Thymus (tissue), 11 donors: ENCODE measurements around the gene AKR7A3. TPM values are rescaled to one million over a fixed set of nuclear protein-coding genes. Genes with fewer than 3 reads are reported as not detected.

Experiments used
- DNase-seq, 9 donors: peaks; one replicate each; pipeline ENCODE4 v3.0.0-alpha.2; 2013; ENCODE audit warnings: low spot score in 9 of 9, low read depth in 6 of 9, missing footprints in 1 of 9
- H3K27ac ChIP-seq, 2 donors: one replicate each; pipeline ENCODE4 v1.5.1; 2013; ENCODE audit warnings: control low read depth in 1 of 2, low read depth in 1 of 2, low read length in 1 of 2, mild to moderate bottlenecking in 1 of 2, moderate library complexity in 1 of 2
- H3K27me3 ChIP-seq, 2 donors: one replicate each; pipeline ENCODE4 v1.5.1; 2013; ENCODE audit warnings: low read length in 1 of 2; ENCODE audit not compliant: control insufficient read depth in 2 of 2, insufficient read depth in 1 of 2
- H3K36me3 ChIP-seq, 2 donors: one replicate each; pipeline ENCODE4 v1.5.1; 2013; ENCODE audit warnings: low read length in 1 of 2, mild to moderate bottlenecking in 1 of 2, moderate library complexity in 1 of 2; ENCODE audit not compliant: control insufficient read depth in 2 of 2, insufficient read depth in 2 of 2
- H3K4me1 ChIP-seq, 2 donors: one replicate each; pipeline ENCODE4 v1.5.1; 2013; ENCODE audit warnings: low read length in 2 of 2; ENCODE audit not compliant: control insufficient read depth in 2 of 2, insufficient read depth in 2 of 2
- H3K4me3 ChIP-seq, 2 donors: one replicate each; pipeline ENCODE4 v1.5.1; 2013; ENCODE audit warnings: low read length in 2 of 2, control low read depth in 1 of 2, mild to moderate bottlenecking in 1 of 2
- H3K9me3 ChIP-seq, 2 donors: one replicate each; pipeline ENCODE4 v1.5.1; 2013; ENCODE audit warnings: low read length in 1 of 2, mild to moderate bottlenecking in 1 of 2; ENCODE audit not compliant: control insufficient read depth in 2 of 2, insufficient read depth in 1 of 2
- WGBS: extraction: QIAGEN DNeasy Blood & Tissue Kit; methylation state at CpG from one replicate; pipeline ENCODE4 v1.1.7; 2013; 5-methylcytosine and 5-hydroxymethylcytosine counted together
- polyA plus RNA-seq: library from polyadenylated mRNA; stranded (reverse); fragments of 200-250 nt; gene quantifications from one replicate; pipeline ENCODE4 v1.2.3, GENCODE V29; 2013
- total RNA-seq: library from RNA; stranded (reverse); fragments of 120-200 nt; gene quantifications from one replicate; pipeline ENCODE4 v1.2.4, GENCODE V29; 2013
- donor health status: healthy.

The AKR7A3 gene
- total and polyA plus RNA-seq, 2 donors: 0.57 to 2.1 TPM

DNA sequence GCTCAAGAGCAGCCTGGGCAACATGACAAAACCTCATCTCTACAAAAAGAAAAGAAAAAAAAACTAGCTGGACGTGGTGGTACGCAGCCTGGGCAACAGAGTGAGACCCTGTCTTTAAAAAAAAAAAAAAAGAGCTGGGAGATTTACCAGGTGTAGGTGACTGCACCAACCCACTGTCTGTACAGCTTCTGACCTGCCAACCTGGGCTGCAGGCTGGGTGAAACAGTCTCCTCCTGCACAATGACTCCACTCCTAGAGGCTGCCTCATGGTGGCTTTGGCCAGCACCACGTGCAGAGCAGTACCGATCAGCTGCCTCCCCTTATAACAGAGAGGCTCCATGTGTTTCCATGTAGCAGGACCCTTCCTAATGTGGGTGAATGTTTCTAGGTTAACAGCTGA, 33.3 kb downstream of the AKR7A3 start:
- no peak for DNase-seq
- no peak overlapping the region for H3K4me3 ChIP-seq
- WGBS: 98% methylated on average over 4 of the region's 4 CpGs
- peaks cover 18 to 26% of the 10 kb centered on the region in 2 donors for H3K4me1 ChIP-seq
- H3K27me3 ChIP-seq: no peaks in the 10 kb centered on the region
- peaks cover 42 to 44% of the 10 kb centered on the region in 2 donors for H3K36me3 ChIP-seq
- no peaks in the 10 kb centered on the region for H3K9me3 ChIP-seq
- no peak overlapping the region for H3K27ac ChIP-seq

DNA sequence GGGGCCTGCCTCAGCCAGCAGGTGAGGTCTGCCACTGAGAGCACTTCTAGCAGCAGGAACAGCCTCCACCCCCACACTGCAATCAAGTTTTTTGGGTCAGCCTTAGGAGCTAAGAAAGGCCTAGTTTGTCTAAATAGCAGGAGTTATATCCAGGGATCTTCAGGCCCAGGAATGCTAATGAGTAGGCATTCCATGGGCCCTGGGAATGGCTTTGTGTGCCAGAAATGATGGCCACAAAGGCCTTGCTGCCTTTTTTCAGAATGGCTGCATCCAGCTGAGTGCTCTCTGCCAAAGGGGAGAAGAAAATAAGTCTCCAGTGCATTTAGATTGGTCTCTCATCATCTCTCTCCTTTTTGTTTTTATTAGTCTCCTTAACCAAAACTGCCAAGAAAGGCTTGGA, 34.2 kb downstream of the AKR7A3 start:
- Histone ChIP-seq H3K9me3 (no peaks in the 10 kb centered on the region), H3K4me1 (peaks cover 18 to 26% of the 10 kb centered on the region in 2 donors), H3K27me3 (no peaks in the 10 kb centered on the region), H3K36me3 (peaks cover 38 to 41% of the 10 kb centered on the region in 2 donors), H3K27ac (no peak overlapping the region), H3K4me3 (no peak overlapping the region)
- DNase-seq: no peak

DNA sequence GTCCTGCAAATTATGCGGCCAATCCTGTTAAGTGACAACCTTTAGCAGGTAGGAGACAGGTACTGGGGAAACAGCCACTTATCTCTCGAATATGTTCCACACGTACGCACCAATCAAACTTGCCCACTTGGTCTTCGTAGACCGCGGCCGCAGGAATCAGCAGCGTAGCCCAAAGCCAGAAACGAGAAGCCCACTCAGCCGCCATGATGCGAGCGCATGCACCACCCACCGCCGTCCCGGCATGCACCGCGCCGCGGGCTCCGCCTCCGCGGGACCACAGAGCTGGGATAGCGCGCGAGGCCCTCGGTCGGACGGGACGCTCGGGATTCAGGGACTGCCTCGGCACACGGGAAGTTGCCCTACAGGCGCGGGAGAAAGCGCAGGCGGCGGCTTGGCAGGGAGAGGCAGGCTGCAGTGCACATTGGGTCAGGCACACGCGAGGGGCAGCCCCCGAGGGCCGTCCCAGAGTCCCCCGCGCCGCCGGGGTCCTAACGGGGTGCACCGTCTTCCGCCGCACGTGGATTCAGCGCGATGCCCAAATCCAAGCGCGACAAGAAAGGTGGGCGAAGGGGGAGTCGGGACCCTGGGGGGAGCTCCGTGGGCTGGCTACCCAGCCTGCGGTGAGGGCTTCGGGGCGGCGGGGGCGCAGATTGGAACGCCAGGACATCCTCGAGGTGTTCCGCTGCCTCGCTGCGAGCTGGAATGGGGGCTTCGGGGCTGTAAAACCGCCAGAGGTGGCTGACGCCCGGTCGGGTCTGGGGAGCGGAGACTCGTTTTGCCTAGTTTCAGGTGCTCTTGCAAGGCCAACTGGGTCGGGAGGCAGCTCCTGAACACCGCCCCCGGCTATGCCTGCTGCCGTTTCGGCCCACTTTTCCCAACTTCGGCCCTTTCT, 37.0 kb downstream of the AKR7A3 start, which contains the start of the genes EMC1 and MRTO4:
TSS of gene EMC1 (minus strand) at position 220 of the 892 bp plus-strand sequence. CDS start at position 205, 15 bp downstream.
TSS of gene MRTO4 (plus strand) at position 501 of the 892 bp plus-strand sequence. CDS start at position 532, 31 bp downstream.
- WGBS: under 1% methylated on average over 81 of the region's 81 CpGs
- Histone ChIP-seq H3K4me1 (peaks cover 18 to 26% of the 10 kb centered on the region in 2 donors), H3K36me3 (peaks cover 10 to 14% of the 10 kb centered on the region in 2 donors), H3K9me3 (no peaks in the 10 kb centered on the region), H3K27me3 (no peaks in the 10 kb centered on the region), H3K27ac (peak within 1 kb of the TSS; percentile 92 to 95), H3K4me3 (peak within 1 kb of the TSS; percentile 63 to 76)
- peak; percentile 67 to 94 (median 86) for DNase-seq

DNA sequence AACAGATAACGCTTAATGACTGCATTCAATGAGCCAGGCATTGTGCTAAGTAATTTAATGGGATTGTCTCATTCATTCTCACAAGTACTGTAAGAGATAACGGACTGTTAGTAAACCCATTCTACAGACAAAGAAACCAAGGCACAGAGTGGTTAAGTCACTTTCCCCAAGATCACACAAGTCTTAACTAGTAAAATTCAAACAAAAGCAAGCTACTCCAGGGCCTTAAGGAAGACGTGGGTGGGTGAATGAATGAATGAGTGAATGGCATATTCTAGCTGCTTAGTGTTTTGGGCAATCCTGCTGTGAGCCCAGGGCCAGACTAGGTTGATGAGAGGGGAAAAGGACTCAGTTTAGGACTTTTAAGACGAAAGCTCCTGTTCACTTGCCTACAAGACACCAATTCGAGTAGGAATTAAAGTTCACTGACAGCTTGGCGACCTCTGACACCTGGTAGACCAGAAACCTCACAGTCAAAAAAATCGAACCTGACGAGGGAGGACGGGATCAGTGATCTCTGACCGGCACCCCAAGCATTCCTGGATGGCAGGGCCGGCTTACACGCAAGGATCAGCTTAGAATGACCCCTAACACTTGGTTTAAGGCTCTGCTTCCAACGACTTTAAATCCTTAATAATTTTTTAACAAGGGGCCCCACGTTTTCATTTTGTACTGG, 37.8 kb downstream of the AKR7A3 start:
- peak in 1 of 9 donors; percentile 1 for DNase-seq
- no peaks in the 10 kb centered on the region for H3K27me3 ChIP-seq
- no peaks in the 10 kb centered on the region for H3K9me3 ChIP-seq
- peak overlapping the region; percentile 63 to 76 for H3K4me3 ChIP-seq
- peaks cover 18 to 26% of the 10 kb centered on the region in 2 donors for H3K4me1 ChIP-seq
- no peak overlapping the region for H3K27ac ChIP-seq
- WGBS: 14% methylated on average over 14 of the region's 14 CpGs
- peaks cover 2 to 8% of the 10 kb centered on the region in 2 donors for H3K36me3 ChIP-seq

DNA sequence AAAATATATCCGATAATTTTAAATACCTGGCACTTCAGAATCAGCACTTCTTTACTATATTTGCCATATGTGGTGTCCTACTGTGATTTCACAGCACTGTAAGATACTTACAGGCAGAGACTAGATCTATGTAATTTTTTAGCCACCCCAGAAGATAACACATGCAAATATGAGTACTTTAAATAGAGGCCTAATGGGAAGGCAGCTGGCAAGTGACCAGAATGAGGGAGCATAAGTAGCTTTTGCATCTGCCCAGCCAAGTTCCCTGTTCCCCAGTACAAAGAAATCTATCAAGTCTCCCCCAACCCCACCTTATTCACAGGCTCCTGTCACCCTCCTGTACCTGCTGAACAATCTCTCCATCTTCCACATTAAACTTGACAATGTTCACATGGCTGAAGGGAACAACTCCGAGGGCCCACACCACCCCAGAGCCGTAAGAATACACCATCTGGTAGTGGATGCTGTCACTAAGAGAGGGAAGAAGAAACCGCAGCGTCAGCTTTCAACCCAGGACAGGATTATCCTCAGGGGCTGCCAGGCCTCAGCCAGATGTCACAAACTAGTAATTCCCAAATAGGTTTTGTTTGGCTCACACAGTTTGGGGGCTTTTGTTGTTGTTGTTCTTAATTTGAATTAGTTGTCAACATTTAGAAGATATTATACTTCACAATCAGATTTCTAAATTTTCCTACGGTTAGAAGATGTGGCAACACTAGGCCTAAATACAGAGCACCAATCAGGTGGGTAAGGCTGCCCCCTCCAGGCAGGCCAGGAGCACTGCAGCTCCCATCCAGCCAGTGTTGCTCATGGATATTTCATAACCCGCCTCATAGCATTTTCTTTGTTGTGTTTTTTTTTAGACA, 47.7 kb downstream of the AKR7A3 start:
- no peak overlapping the region for H3K27ac ChIP-seq
- DNase-seq: peak in 7 of 9 donors; percentile 9 to 59 (median 35)
- H3K4me3 ChIP-seq: no peak overlapping the region
- H3K4me1 ChIP-seq: no peaks in the 10 kb centered on the region
- WGBS: 83% methylated on average over 7 of the region's 7 CpGs
- H3K36me3 ChIP-seq: peaks cover 71 to 75% of the 10 kb centered on the region in 2 donors
- no peaks in the 10 kb centered on the region for H3K27me3 ChIP-seq
- no peaks in the 10 kb centered on the region for H3K9me3 ChIP-seq

DNA sequence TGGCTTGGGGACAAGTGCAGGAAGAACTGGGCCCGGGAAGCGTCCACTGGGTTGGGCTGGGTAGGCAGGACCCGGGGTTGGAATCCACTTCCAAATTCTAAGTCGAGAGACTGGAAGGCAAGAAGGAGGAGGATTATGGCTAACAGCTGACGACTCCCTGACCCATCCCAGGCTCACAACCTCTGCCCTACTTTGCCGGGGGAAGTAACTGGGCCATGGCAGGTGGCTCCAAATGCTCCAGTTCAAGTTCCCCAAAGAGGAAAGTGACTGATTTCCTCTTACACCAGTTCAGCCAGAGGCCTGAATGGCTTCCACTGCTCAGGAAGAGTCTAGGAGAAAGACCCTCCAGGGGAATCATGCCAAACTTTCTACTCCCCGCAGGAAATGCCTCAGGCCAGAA, 48.7 kb downstream of the AKR7A3 start:
- Histone ChIP-seq H3K36me3 (peaks cover 76 to 78% of the 10 kb centered on the region in 2 donors), H3K27me3 (no peaks in the 10 kb centered on the region), H3K27ac (no peak overlapping the region), H3K9me3 (no peaks in the 10 kb centered on the region), H3K4me3 (no peak overlapping the region), H3K4me1 (no peaks in the 10 kb centered on the region)
- DNase-seq: no peak
- WGBS: 98% methylated on average over 7 of the region's 7 CpGs

DNA sequence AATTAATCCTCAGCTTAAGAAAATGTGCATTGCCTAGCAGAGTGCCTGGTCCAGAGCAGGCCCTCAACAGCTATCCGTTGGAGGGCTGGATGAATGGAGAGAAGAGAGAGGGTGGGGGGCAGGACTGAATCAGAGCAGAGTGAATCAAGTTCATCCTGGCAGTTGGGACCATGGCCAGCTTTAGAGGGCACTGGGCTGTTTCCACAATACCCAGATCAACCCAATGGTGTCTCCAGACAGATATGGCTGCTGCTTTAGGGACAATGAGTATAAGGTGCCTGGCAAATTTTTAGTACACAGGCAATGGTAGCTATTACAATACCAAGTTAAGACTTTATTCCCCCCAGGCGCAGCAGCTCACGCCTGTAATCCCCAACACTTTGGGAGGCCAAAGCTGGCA, 54.3 kb downstream of the AKR7A3 start:
- no peak overlapping the region for H3K27ac ChIP-seq
- peaks cover 74 to 76% of the 10 kb centered on the region in 2 donors for H3K36me3 ChIP-seq
- DNase-seq: no peak

More for the DNA sequence above, 54.3 kb downstream of the AKR7A3 start:
- no peaks in the 10 kb centered on the region for H3K27me3 ChIP-seq
- WGBS: over 99% methylated on average over 3 of the region's 3 CpGs
- H3K9me3 ChIP-seq: peaks cover 0 to 1% of the 10 kb centered on the region in 2 donors
- H3K4me1 ChIP-seq: no peaks in the 10 kb centered on the region
- H3K4me3 ChIP-seq: no peak overlapping the region
